Mucosa of stomach (tissue), 1 donor: ENCODE measurements around the gene HSPA2.
"Not testable (repeated sequence)": the region's sequence is repeated elsewhere in the genome, so short reads cannot be mapped to it uniquely, and the experiment has no call there.

Experiments
- H3K27me3 ChIP-seq: one replicate; pipeline ENCODE4 v1.7.0; 2013; ENCODE audit warnings: mild to moderate bottlenecking, low read length; ENCODE audit not compliant: control insufficient read depth, insufficient read depth
- H3K36me3 ChIP-seq: one replicate; pipeline ENCODE4 v1.7.0; 2013; ENCODE audit warnings: low read length; ENCODE audit not compliant: control insufficient read depth, insufficient read depth
- H3K4me1 ChIP-seq: one replicate; pipeline ENCODE4 v1.7.0; 2013; ENCODE audit warnings: mild to moderate bottlenecking, low read length; ENCODE audit not compliant: control insufficient read depth, insufficient read depth
- H3K4me3 ChIP-seq: one replicate; pipeline ENCODE4 v1.7.0; 2013; ENCODE audit warnings: low read length
- H3K9ac ChIP-seq: one replicate; pipeline ENCODE4 v1.7.0; 2013; ENCODE audit warnings: mild to moderate bottlenecking, low read length, moderate library complexity
- H3K9me3 ChIP-seq: one replicate; pipeline ENCODE4 v1.7.0; 2013; ENCODE audit warnings: mild to moderate bottlenecking, low read length, moderate library complexity; ENCODE audit not compliant: control insufficient read depth
- donor health status: Pancreatic carcinoma.

HSPA2 gene

GRCh38 chr14:64549791-64550620, 9.5 kb downstream of the HSPA2 start, which contains the start of gene PPP1R36:
TSS of gene PPP1R36 (plus strand) at chr14:64549961. CDS start at chr14:64549998, 37 bp downstream.
- H3K4me1 ChIP-seq, result peaks cover 18% of the 10 kb centered on the region
- no peaks in the 10 kb centered on the region for H3K9me3 ChIP-seq
- H3K9ac ChIP-seq, result peak within 1 kb of the TSS; percentile 93
- no peaks in the 10 kb centered on the region for H3K36me3 ChIP-seq
- H3K27me3 ChIP-seq, result no peaks in the 10 kb centered on the region
- peak within 1 kb of the TSS; percentile 89 for H3K4me3 ChIP-seq

- Histone ChIP-seq H3K27me3 (no peaks in the 10 kb centered on the region), H3K36me3 (no peaks in the 10 kb centered on the region), H3K9ac (peak overlapping the region; percentile 93), H3K4me1 (peaks cover 18% of the 10 kb centered on the region), H3K9me3 (no peaks in the 10 kb centered on the region), H3K4me3 (peak overlapping the region; percentile 89)
Measured at GRCh38 chr14:64550621-64551333, 10.2 kb downstream of the HSPA2 start.

GRCh38 chr14:64554556-64554955, 14.0 kb downstream of the HSPA2 start:
- peaks cover 11% of the 10 kb centered on the region for H3K4me1 ChIP-seq

GRCh38 chr14:64556526-64556925, 16.0 kb downstream of the HSPA2 start:
- H3K9me3 ChIP-seq, result no peaks in the 10 kb centered on the region
- no peaks in the 10 kb centered on the region for H3K36me3 ChIP-seq
- no peak overlapping the region for H3K4me3 ChIP-seq
- H3K9ac ChIP-seq, result no peak overlapping the region
- no peaks in the 10 kb centered on the region for H3K4me1 ChIP-seq
- no peaks in the 10 kb centered on the region for H3K27me3 ChIP-seq

More at GRCh38 chr14:64554556-64554955, 14.0 kb downstream of the HSPA2 start:
- Histone ChIP-seq H3K4me3 (no peak overlapping the region), H3K9me3 (no peaks in the 10 kb centered on the region), H3K36me3 (no peaks in the 10 kb centered on the region), H3K9ac (no peak overlapping the region), H3K27me3 (no peaks in the 10 kb centered on the region)

- H3K36me3 ChIP-seq, H3K9ac ChIP-seq, H3K4me1 ChIP-seq, H3K4me3 ChIP-seq, H3K9me3 ChIP-seq, H3K27me3 ChIP-seq: not testable (repeated sequence)
Measured at GRCh38 chr14:64558216-64558615, 17.7 kb downstream of the HSPA2 start.

- no peaks in the 10 kb centered on the region for H3K4me1 ChIP-seq
- H3K4me3 ChIP-seq, result no peak overlapping the region
- H3K27me3 ChIP-seq, result no peaks in the 10 kb centered on the region
- no peaks in the 10 kb centered on the region for H3K36me3 ChIP-seq
- no peaks in the 10 kb centered on the region for H3K9me3 ChIP-seq
- no peak overlapping the region for H3K9ac ChIP-seq
Measured at GRCh38 chr14:64561631-64562030, 21.1 kb downstream of the HSPA2 start.

- no peaks in the 10 kb centered on the region for H3K27me3 ChIP-seq
- H3K4me3 ChIP-seq, result no peak overlapping the region
- H3K9ac ChIP-seq, result no peak overlapping the region
- H3K9me3 ChIP-seq, result no peaks in the 10 kb centered on the region
- no peaks in the 10 kb centered on the region for H3K4me1 ChIP-seq
- no peaks in the 10 kb centered on the region for H3K36me3 ChIP-seq
Measured at GRCh38 chr14:64562436-64562835, 21.9 kb downstream of the HSPA2 start.

- no peaks in the 10 kb centered on the region for H3K36me3 ChIP-seq
- no peak overlapping the region for H3K9ac ChIP-seq
- H3K9me3 ChIP-seq, result no peaks in the 10 kb centered on the region
- H3K27me3 ChIP-seq, result no peaks in the 10 kb centered on the region
- no peaks in the 10 kb centered on the region for H3K4me1 ChIP-seq
- no peak overlapping the region for H3K4me3 ChIP-seq
Measured at GRCh38 chr14:64563696-64564095, 23.2 kb downstream of the HSPA2 start.

GRCh38 chr14:64566651-64567122, 26.1 kb downstream of the HSPA2 start:
- H3K4me1 ChIP-seq, result no peaks in the 10 kb centered on the region
- H3K9ac ChIP-seq, result no peak overlapping the region

GRCh38 chr14:64569138-64569631, 28.6 kb downstream of the HSPA2 start:
- Histone ChIP-seq H3K36me3 (no peaks in the 10 kb centered on the region), H3K4me1 (peaks cover 3% of the 10 kb centered on the region), H3K9me3 (no peaks in the 10 kb centered on the region), H3K9ac (no peak overlapping the region), H3K27me3 (no peaks in the 10 kb centered on the region), H3K4me3 (no peak overlapping the region)

More at GRCh38 chr14:64566651-64567122, 26.1 kb downstream of the HSPA2 start:
- no peaks in the 10 kb centered on the region for H3K36me3 ChIP-seq
- no peaks in the 10 kb centered on the region for H3K27me3 ChIP-seq
- no peaks in the 10 kb centered on the region for H3K9me3 ChIP-seq
- H3K4me3 ChIP-seq, result no peak overlapping the region

- H3K4me3 ChIP-seq, H3K9me3 ChIP-seq, H3K36me3 ChIP-seq, H3K4me1 ChIP-seq, H3K9ac ChIP-seq, H3K27me3 ChIP-seq: not testable (repeated sequence)
Measured at GRCh38 chr14:64569646-64570045, 29.1 kb downstream of the HSPA2 start.
